HG02642 (cell line): ENCODE data around the gene LST1.
A peak's percentile ranks its signal among the peaks of the same experiment; 100 is the strongest.
"Not testable (repeated sequence)": the region's sequence is repeated elsewhere in the genome, so short reads cannot be mapped to it uniquely, and the experiment has no call there.

Source experiments
- ATAC-seq: cut with Tn5 transposase; IDR thresholded peaks from one replicate; pipeline ENCODE4 v1.9.1; 2021; ENCODE audit warnings: mild to moderate bottlenecking; ENCODE audit not compliant: unreplicated experiment, poor library complexity

Gene LST1

DNA sequence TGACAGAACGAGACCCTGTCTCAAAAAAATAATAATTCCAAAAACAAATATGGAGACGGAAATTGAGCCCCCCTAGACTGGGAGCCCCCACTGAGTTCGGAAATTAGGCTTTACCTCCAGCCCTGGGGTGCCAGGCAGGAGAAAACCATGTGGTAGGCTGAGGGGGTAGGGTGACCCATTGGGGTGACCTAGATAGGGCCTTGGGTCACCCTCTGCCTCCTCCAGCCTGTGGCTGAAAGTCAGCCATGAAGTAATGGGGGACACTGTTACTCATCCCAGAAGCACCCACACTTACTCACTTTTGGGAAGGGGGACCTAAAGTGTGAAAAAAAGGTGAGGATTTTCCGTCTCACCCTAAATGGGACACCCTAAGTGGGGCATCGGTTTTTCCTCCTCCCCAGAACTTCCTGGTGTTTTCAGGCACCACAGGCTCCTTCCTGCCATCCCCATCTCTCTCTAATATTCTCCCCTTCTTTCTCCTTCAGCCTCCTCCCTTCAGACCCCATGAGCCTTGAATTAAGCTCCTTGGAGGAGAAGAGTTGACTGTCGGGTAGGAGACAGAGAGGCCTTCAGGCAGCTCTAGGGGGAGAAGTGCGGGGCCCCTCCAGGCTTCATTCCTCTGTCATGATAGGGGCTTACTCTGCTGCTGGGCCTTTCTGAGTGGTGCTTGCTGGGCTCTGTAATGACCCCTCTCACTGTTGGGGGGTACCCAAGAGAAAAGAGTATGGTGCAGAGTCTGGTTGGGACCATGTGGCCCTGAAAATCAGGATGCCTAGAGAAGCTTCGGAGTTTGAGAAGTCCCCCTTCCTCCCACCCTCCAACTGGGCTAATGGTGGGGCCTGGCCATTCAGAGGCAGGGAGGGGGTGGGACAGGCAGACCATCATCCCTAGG, 6.3 kb upstream of the LST1 start:
- ATAC-seq: no peak

DNA sequence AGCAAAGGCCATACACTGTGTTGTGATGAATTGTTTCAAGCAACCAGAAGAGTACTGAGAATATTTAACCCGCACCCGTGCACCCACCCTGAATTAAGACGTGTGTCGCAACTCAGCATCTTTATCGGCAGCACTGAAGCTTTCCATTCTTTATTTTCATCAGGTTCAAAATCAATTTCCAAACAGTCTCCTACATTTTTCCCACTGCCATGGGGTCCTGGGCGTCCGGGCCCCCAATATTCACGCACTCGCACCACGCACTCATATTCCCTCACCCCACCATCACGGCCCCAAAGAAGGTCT, 5.7 kb upstream of the LST1 start:
- ATAC-seq: no peak

- ATAC-seq: peak; percentile 69
Observed at GRCh38 chr6:31580807-31581433, 5.2 kb upstream of the LST1 start.

GRCh38 chr6:31581434-31582229, 4.4 kb upstream of the LST1 start:
- no peak for ATAC-seq

DNA sequence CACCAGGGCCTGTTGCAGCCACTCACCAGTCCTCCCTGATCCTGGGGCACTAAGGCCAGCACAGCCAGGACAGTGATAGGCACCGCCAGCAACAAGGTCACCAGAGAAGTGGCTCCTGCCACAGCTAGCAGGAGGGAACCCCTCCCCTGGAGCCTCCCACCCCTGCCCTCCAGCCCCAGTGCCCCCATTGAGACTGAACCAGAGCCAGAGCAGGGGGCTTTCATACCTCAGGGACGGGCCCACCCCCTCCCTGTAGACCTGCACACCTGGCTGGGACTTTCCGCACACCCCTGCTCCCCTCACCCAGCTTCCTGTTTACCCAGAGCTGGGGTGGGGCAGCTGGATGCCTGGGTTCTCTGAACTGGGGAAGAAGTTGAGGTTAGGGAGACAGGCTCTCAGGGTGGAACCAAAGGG, 3.8 kb upstream of the LST1 start, which contains the start of gene LTB:
Gene LTB, minus strand, starts transcription at position 195 of the 414 bp plus-strand sequence. Its CDS starts 7 bp downstream, at position 188.
- ATAC-seq: no peak

- no peak for ATAC-seq
Observed at GRCh38 chr6:31585491-31585890, 586 bp upstream of the LST1 start.

- no peak for ATAC-seq
Observed at GRCh38 chr6:31586599-31587281, 663 bp downstream of the LST1 start.

GRCh38 chr6:31587791-31588777, 2.0 kb downstream of the LST1 start:
- ATAC-seq: no peak

DNA sequence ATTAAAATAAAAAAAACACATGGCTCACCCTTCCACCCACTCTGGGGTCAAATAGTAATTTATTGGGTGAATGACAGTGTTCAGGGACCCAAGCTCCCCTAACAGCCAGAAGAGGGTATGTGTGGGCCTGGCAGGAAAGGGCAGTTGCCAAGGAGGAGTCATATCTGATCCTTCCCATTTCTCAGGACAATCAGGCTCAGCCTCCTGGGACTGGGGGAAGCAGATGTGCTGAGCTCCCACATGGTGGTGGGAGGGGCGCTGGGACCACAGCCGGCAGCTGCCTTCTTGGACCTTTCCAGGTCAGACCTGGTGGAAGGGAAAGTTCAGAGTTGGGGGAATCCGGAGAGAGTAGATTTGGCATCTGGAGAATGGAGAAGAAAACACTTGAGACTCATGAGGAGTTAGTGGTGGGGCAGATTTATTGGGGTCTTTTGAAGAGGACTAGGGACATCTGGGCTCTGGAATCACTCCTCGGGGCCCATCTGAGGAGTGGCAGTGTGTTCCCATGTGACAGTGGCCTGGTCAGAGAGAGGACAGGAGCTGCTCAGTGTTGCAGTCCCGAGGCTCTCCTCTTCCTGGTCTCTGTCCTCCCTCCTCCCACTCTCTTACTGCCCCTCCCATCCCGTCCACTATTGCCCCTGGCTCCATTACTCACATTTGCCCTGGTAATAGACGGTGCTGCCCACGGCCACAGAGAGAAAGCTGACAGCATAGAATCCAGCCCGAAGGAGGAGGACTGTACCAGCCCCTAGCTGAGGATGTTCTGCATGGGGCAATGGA, 3.0 kb downstream of the LST1 start:
- no peak for ATAC-seq

DNA sequence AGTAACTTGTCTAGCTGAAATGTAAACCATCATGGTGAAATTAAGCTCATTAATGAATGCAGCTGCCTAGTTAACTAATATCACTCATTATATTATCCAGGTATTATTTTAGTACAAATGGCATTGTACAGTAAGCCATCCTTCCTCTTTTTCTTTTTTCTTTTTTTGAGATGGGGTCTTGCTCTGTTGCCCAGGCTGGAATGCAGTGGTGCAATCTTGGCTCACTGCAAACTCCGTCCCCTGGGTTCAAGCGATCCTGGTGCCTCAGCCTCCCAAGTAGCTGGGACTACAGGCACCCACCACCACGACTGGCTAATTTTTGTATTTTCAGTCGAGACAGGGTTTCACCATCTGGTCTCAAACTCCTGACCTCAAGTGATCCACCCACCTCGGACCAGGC, 4.6 kb downstream of the LST1 start:
- not testable (repeated sequence) for ATAC-seq

DNA sequence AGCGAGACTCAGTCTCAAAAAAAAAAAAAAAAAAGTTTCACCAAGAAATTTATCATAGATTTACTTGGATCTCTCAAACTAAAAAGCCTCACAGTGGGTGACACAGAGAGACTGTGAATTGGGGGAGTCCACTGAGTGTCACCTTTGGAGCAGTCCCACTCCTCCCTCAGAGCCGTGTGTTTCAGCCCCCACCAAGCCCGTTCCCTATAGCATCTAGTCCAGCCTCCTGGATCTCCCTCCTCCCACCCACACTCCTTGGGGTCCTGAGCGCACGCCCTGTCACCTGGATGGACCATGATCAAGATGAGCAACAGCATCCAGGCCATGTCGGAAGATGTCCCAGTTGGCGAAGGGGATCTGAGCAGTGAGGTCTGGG, 6.3 kb downstream of the LST1 start:
- ATAC-seq: no peak

GRCh38 chr6:31597006-31597405, 10.9 kb downstream of the LST1 start:
- no peak for ATAC-seq

- ATAC-seq: no peak
Observed at GRCh38 chr6:31607317-31607716, 21.2 kb downstream of the LST1 start.

DNA sequence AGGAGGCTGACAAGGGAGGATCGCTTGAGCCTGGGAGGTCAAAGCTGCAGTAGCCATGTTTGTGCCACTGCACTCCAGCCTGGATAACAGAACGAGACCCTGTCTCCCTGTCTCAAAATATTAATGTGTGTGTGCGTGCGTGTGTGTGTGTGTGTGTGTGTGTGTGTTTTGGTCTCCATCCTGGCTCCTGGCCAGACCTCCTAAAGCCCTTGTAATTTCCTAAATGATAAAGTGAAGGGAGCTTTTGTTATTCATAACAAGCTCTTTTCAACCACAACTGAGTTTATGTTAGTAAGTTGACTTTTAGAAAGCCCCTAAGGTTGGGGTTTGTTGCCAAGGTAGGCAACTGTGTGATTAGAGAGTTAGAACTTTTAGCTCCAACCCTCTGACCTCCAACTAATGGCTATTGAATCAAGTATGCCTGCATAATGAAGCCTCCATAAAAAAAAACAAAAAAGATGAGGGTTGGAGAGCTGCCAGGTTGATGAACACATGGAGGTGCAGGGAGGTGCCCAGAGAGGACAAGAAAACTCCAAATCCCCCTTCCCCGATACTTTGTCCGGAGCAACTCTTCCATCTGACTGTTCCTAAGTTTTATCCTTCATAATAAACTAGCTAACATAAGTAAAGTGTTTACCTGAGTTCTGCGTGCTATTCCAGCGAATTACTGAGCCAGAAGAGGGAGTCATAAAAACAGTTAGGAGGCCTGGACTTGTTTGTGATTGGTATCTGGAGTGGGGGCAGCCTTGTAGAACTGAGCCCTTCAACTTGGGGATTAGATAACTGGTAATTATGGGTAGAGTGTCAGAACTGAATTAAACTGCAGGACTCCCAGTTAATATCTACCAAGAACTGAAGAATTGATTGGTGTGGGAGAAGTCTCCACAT, 23.7 kb downstream of the LST1 start:
- no peak for ATAC-seq

DNA sequence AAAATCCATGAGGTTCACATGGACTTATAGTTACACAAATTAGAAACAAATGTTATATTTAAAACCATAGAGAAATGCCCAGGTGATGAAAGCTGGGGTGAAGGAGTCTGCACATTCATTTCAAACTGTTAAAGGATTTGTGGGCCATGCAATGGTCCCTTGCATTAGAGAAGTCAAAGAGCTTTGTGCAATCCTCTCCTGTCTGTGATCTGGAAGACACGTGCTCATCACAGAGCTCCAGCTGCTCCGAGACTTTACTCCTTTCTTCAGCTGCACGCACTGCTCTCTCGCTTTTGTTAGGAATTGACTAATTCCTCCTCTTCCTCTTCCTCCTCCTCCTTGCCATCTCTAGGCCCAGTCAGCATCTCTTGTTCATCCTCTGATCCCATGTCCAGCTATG, 24.9 kb downstream of the LST1 start:
- ATAC-seq: no peak

GRCh38 chr6:31614075-31614619, 28.1 kb downstream of the LST1 start:
- no peak for ATAC-seq
